ENCODE measurements around the gene HELB.

Gene HELB

DNA sequence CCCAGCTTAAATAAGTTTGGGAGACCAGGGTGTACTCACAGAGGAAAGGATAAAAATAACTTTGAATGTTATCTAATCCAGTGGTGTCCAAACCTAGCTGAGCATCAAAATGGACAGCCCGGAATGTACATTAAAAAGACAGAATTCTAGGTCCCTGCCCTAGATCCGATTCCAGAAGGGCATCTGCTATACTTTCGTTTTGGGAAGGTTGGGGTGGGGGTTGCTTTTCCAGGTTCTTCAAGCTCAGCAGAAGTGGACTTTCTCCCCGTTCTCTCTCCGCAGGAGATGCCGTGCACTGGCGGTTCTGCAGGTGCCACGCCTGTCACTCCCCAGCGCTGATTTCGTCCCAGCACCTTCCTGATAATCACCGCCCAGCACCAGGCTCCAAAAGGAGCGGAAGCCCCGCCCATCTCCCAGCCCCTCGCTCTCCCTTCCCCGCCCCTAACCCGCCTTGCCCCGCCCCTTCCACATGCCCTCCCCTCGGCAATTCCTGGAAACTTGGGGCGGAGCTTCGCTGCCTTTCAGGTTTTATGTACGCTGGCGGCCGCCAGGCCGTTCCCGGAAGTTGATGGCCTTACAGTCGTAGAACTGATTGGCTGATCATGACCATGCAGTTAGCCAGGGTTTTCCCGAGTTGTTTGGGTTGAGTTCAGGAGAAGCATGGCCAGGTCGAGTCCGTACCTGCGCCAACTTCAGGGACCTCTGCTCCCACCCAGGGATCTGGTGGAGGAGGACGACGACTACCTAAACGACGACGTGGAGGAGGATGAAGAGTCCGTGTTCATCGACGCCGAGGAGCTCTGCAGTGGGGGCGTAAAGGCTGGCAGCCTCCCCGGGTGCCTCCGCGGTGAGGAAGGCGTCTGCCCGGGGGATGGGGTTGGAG, at the start of gene HELB:
Gene HELB, plus strand, starts transcription at position 550 of the 883 bp plus-strand sequence. Its CDS starts 111 bp downstream, at position 661.
- DNase-seq (ENCODE audit: low read depth), result peak; percentile 99

GRCh38 chr12:66252771-66253170, 49.5 kb upstream of the HELB start:
- no peak for DNase-seq (ENCODE audit: low read depth)

DNA sequence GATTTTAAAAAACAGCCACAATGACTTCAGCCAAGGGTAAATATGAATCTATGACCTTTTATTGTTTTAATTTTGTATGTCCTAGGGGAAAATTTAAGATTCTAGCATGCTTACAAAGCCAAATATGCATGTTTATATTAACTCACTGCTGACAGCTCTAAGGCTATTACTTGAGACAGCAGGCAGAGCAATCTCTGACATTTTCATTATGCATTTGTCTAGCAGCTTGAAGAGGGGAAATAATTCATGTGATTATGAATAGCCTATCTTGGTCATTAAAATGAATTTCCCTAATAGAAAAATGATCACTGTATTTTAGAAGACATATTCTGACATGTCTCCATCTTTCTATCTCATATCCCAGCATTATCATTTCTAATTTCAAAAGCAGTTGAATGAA, 46.6 kb upstream of the HELB start:
- no peak for DNase-seq (ENCODE audit: low read depth)

DNA sequence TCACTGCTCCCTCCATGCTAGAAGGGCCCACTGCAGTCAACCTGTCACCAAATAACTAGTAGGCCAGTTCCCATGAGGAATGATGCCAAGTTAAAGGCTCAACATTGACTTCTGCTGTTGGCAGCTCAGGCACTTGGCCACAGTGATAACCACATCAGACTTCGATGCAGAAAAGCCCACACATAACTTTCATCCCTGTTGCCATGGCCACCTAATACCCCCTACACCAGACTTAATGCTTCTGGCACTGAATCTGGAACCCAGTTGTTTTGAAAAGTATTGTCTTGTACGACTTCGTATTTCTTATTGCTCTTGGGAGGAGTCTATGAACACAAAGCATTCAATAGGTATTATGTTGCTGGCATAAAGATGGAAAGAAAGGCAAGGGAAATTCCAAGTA, 44.3 kb upstream of the HELB start:
- no peak for DNase-seq (ENCODE audit: low read depth)

DNA sequence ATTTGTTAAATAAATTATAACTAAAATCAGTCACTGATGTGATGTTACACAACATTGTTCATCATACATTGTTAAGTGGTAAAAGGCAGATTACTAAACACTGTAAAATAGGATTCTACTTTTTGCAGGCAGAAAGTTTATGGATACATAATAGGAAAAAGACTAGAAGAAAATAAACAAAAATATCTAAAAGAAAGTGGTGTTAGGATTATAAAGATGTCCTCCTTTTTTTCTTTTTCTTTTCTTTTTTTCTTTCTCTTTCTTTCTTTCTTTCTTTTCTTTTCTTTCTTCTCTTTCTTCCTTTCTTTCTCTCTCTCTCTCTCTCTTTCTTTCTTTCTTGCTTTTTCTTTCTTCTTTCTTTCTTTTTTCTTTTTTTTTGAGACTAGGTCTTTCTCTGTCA, 39.6 kb upstream of the HELB start:
- no peak for DNase-seq (ENCODE audit: low read depth)

DNA sequence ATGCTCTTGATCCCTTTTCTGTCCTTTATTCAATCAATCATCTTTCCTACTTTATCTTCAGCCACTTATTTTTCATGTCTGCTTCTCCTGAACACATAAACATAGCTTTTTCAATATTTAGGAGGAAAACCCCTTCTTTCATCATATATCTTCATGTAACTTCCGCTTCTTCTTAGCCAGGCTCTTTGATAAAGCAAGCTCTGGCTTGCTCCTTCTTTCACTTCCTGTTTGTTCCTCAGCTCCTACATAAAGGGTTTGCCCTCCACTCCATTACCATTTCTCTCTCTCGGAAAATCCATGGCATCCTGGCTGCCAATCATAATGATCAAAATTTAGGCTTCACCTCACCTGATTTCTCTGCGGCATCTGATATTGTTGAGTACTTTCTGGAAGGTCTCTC, 33.7 kb upstream of the HELB start:
- DNase-seq (ENCODE audit: low read depth), result no peak

DNA sequence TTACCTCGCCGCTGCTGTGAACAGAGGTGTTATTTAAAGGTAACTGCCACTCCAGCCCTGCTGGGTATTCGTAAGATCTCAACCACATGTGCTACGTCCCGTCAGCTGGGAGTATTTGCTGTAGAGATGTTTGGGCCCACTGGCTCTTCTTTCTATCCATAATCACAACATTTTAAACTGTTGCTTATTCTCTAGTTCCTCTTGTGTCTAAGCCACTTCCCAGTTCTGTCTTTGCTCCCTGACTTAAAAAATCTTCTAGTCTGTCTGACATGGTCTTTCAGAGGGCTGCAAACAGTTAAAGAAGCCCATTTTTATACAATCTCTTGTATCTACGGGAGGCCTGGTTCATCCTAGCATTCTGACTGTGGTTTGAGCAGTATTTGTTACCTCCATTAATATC, 33.2 kb upstream of the HELB start:
- DNase-seq (ENCODE audit: low read depth), result no peak

DNA sequence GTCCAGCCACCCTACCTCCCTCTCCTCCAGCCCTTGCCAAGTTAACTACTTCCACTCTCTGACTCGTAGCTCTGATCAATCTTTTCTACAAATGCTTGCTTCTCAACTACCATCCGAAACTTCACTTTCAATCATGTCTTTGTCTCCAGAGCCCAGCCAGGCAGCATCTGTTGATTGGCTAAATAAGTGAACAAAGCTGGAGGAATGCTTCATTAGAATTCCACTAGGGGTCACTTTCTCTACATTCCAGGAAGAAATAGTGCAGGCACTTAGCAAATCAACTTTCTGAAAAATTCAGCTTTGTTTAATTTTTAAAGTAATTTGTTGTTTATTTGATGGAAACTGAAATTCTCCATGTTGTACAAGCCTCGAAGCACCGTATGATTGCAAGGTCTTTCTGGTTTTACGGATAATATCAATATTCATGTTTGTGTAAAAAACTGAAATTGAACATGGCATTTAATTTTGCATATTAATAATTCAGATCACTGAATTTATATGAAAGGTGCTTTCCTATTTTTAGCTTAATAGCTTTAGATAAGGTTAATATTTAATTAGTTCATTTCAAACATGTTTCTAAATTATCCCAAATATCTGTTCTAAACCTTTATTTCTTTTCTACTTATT, 32.4 kb upstream of the HELB start:
- no peak for DNase-seq (ENCODE audit: low read depth)

DNA sequence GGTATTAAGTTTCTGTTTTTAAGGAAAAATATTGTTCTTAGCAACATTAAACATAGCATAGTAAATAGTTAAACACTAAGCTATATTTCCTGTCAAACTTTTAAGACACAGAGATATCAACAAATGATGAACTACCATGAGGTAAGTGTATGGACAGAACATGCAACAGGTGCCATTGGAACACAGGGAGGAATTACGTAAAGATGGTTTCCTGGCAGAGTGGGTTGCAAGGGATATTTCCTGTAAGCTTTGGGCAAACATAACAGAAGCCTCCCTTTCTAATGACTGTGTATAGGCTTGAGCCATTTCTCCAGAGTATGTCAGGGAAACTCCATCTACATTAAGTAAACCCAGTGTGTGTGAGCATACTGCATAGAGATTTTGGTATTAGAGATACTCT, 31.7 kb upstream of the HELB start:
- DNase-seq (ENCODE audit: low read depth), result no peak

GRCh38 chr12:66272650-66273049, 29.6 kb upstream of the HELB start:
- DNase-seq (ENCODE audit: low read depth), result no peak

DNA sequence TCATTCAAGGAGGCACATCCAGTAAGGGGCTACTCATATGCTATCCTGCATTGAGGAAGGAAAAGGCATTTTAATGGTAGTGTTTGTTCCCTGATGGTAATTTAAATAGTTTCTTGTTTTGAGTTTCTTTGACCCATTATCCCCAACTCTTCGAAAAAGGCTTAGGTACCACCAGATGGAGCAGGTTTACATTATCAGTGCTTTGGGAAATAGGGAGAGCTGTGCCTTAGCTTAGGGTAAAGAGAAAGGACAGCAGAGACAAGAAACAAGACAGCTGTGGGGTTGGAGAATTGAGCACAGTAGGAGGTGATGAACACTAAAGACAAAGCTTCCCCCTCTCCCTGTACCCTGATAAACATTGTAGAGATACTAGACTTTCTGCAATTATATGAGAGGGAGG, 29.1 kb upstream of the HELB start:
- DNase-seq (ENCODE audit: low read depth), result no peak

GRCh38 chr12:66275040-66275439, 27.3 kb upstream of the HELB start:
- DNase-seq (ENCODE audit: low read depth), result no peak

DNA sequence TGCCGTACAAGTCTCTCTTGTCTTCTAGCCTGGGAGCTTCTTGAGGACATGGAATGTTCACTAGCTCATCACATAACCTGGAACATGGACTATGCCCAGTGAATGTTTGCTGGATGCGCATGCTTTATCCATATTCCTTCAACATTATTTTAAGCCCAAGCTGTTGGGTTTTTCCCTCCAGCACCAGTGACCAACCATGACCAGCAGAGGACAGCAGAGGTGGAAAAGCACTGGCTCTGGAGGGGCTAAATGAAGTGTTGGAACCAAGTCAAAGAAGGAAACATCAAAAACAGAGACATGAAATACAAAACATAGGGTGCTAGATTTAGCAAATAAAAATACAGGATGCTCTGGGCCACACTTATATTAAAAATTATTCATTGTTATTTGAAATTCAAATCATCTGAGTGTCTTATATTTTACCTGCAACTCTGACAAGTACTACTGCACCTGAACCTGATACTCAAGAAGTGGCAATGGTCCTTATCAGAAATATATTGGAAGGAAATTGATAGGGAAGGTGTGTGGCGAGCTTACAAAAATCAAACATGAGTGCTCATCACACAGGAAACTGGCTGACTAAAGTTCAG, 23.1 kb upstream of the HELB start:
- no peak for DNase-seq (ENCODE audit: low read depth)

GRCh38 chr12:66280561-66280960, 21.7 kb upstream of the HELB start:
- no peak for DNase-seq (ENCODE audit: low read depth)

GRCh38 chr12:66282244-66282643, 20.0 kb upstream of the HELB start:
- DNase-seq (ENCODE audit: low read depth), result no peak

- no peak for DNase-seq (ENCODE audit: low read depth)
These were observed 15.0 kb upstream of the HELB start for GRCh38 chr12:66287275-66287674.

DNA sequence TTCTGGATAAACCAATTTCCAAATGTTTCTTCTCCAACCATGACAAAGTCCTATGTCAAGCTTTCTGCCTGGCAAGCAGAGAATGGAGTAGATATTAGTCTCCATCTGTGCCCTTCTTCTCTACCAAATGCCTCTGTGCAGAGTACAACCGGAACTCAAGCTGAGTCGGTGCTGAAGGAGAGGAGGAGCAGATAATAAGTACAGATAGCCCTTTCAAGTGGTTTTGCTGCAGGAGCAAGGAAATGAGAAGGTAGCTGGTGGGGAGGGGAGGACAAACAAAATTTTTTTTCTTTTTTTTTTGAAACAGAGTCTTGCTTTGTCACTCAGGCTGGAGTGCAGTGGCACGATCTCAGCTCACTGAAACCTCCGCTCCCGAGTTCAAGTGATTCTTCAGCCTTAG, 14.2 kb upstream of the HELB start:
- no peak for DNase-seq (ENCODE audit: low read depth)

- DNase-seq (ENCODE audit: low read depth), result no peak
These were observed 12.8 kb upstream of the HELB start for GRCh38 chr12:66289485-66289884.

DNA sequence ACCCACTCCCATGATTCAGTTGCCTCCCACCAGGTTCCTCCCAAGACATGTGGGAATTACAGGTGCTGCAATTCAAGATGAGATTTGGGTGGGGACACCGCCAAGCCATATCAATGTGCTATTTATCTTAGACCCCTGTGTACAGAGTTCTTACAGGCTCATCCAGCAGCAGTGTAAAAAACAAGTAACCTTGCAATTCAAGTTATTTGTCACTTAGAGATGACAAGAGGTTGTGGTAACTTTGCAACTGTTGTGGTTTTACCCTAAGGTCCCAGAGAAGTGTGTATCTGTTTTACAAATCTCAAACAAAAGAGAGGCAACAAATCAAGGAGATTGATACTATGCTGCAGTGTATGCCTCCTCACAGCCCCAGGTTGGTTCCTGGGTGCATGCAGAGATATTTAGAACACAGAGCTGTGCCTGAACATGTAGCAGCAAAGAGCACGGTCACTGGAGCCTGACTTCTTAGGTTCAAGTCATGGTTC, 11.5 kb upstream of the HELB start:
- DNase-seq (ENCODE audit: low read depth), result no peak

DNA sequence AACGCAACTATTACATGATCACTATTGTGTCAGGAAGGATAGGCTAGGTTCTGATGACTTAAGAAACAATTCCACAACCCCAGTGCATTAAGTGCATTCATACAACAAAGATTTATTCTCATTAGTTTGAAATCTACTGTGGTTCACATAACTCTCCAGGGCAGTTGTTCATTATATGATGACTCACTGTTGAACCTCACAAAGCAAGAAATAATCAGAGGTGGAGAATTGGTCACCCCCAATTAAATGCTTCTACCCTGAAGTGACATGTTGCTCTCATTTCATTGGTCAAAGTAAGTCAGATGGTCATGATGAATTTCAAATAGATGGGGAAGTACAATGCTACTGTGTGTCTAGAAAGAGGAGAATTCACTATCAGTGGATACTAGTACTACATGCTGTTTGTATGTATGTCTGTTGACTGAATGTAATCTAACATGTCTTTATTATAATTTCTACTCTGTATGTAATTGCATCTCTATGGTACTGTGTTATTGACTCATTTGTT, 6.1 kb upstream of the HELB start:
- no peak for DNase-seq (ENCODE audit: low read depth)

GRCh38 chr12:66297080-66297479, 5.2 kb upstream of the HELB start:
- DNase-seq (ENCODE audit: low read depth), result no peak

DNA sequence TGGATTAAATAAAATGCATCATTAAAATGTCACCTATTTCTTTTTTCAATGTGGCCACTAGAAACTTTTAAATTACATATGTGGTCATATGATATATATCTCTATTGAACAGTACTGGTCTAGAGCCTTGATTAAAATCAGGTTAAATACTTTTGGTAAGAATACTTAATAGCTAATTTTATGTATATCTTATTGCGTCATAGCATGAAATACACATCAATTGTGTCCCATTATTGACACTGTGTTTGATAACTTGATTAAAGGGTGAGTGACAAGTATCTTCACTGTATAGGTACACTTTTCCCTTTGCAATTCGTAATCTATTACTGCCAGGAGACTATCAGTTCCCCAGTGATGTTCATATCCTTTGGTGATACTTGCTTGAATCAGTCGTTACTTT, 4.4 kb upstream of the HELB start:
- DNase-seq (ENCODE audit: low read depth), result no peak

DNA sequence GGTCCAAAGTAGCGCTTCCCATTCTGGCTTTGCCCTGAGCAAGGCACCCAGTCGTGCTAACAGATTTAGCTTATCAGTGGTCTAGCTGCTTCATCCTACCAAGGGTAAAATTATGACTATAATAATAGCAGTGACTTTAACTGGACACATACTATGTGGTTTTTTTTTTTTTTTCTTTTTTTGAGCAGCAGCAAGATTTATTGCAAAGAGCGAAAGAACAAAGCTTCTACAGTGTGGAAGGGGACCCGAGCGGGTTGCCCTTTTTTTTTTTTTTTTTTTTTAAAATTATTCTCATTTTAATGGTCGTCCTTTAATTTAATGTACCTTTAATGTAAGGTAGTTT, 505 bp downstream of the HELB start:
- no peak for DNase-seq (ENCODE audit: low read depth)
